HG02973 (cell line): ENCODE results near the gene EHMT2.
"Not testable (repeated sequence)": the region's sequence is repeated elsewhere in the genome, so short reads cannot be mapped to it uniquely, and the experiment has no call there.

Experiments used
- ATAC-seq: cut with Tn5 transposase; IDR thresholded peaks from one replicate; pipeline ENCODE4 v1.9.1; 2021; ENCODE audit warnings: moderate library complexity; ENCODE audit not compliant: unreplicated experiment

EHMT2 gene

GRCh38 chr6:31897612-31898382 is at the start of gene EHMT2:
Gene EHMT2, minus strand, starts transcription at chr6:31897698. Its CDS starts 21 bp downstream, at chr6:31897677.
- ATAC-seq: no peak

GRCh38 chr6:31947070-31947675 is 49.7 kb upstream of the EHMT2 start:
- no peak for ATAC-seq

DNA sequence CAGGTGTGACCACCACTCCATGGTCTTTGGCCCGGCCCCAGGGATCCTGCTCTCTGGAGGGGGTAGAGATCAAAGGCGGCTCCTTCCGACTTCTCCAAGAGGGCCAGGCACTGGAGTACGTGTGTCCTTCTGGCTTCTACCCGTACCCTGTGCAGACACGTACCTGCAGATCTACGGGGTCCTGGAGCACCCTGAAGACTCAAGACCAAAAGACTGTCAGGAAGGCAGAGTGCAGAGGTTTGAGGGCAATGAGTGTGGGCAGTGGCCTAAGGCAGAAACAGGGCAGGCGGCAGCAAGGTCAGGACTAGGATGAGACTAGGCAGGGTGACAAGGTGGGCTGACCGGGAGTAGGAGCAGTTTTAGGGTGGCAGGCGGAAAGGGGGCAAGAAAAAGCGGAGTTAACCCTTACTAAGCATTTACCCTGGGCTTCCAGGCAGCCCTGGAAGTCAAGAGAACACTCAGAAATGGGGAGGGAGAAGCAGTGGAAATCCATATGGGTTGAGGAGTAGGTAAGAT is 48.9 kb upstream of the EHMT2 start:
- no peak for ATAC-seq

- ATAC-seq: no peak
These were observed 48.2 kb upstream of the EHMT2 start, which contains the start of gene CFB for GRCh38 chr6:31945507-31946369. Gene CFB, plus strand, starts transcription at chr6:31946095. Its CDS starts 127 bp downstream, at chr6:31946222.

DNA sequence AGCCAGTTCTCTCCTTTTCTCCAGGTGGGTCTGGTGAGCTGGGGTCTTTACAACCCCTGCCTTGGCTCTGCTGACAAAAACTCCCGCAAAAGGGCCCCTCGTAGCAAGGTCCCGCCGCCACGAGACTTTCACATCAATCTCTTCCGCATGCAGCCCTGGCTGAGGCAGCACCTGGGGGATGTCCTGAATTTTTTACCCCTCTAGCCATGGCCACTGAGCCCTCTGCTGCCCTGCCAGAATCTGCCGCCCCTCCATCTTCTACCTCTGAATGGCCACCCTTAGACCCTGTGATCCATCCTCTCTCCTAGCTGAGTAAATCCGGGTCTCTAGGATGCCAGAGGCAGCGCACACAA is 47.6 kb upstream of the EHMT2 start:
- ATAC-seq: no peak

DNA sequence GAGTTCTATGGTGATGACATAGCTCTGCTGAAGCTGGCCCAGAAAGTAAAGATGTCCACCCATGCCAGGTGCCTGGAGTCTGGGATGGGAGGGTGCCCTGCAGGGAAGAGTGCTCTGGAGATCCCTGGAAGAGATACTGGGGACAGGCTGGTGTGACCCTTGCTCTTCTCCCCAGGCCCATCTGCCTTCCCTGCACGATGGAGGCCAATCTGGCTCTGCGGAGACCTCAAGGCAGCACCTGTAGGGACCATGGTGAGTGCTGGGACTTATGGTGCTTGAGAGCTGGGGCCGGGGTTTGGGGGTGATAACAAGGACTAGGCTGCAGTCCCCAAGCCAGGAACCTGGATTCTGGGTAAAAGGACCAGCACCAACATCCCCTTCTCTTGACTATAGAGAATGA is 46.2 kb upstream of the EHMT2 start:
- ATAC-seq: no peak

DNA sequence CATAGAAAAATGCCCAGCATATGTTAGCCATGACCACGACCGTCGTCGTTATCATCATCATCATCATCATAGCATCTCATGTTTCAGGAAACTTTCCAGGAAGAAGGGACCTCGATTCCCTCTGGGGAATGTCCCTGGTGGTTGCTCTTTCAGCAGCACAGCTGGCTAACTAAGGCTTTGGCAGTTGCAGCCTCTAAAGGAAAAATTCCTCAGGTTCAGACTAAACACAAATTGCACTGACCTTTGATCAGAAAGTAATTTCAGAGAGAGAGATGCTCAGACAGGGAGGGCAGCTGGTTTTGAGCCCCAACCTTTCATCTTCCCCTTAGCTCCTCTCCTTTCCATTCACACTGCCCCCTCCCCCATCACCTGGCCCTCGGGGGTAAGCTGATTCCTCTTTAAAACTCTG is 42.8 kb upstream of the EHMT2 start:
- no peak for ATAC-seq

- ATAC-seq: no peak
These were observed 38.3 kb upstream of the EHMT2 start for GRCh38 chr6:31935823-31936222.

DNA sequence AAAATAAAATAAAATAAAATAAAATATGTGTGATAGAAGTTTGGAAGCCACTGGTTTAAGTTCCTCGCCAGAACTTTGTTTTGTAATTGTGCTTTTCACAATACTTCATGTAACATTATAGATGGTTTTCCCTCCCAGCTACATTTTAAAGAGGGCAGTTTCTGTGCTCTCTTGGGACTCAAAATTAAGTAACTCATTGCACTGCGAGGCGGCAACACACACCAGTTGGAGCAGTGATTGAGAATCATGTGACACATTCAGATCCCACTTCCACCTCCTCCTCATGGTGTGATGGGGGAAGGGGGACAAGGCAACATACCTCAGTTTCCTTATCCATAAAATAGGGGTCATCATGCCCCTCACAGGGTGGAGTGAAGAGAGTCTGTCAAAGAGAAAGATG is 37.5 kb upstream of the EHMT2 start:
- no peak for ATAC-seq

GRCh38 chr6:31933537-31933936 is 36.0 kb upstream of the EHMT2 start:
- no peak for ATAC-seq

DNA sequence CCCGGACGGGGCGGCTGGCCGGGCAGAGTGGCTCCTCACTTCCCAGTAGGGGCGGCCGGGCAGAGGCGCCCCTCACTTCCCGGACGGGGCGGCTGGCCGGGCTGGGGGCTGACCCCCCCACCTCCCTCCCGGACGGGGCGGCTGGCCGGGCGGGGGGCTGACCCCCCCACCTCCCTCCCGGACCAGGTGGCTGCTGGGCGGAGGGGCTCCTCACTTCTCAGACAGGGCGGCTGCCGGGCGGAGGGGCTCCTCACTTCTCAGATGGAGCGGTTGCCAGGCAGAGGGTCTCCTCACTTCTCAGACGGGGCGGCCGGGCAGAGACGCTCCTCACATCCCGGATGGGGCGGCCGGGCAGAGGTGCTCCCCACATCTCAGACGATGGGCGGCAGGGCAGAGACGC is 34.6 kb upstream of the EHMT2 start:
- not testable (repeated sequence) for ATAC-seq

DNA sequence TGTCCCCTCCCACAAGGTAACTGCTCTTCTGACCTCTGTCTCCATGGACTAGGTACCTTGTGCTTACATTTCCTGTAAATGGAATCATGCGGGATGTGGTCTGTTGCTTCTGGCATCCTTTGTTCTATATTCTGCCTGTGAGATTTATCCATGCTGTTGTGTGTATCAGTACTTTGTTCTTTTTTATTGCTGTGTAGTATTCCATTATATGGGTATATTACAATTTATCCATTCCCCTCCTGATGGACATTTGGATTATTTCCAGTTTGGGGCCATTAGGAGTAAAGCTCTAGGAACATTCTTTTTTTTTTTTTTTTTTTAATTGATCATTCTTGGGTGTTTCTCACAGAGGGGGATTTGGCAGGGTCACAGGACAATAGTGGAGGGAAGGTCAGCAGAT is 33.5 kb upstream of the EHMT2 start:
- no peak for ATAC-seq

- ATAC-seq: no peak
These were observed 31.1 kb upstream of the EHMT2 start for GRCh38 chr6:31928672-31928939.

DNA sequence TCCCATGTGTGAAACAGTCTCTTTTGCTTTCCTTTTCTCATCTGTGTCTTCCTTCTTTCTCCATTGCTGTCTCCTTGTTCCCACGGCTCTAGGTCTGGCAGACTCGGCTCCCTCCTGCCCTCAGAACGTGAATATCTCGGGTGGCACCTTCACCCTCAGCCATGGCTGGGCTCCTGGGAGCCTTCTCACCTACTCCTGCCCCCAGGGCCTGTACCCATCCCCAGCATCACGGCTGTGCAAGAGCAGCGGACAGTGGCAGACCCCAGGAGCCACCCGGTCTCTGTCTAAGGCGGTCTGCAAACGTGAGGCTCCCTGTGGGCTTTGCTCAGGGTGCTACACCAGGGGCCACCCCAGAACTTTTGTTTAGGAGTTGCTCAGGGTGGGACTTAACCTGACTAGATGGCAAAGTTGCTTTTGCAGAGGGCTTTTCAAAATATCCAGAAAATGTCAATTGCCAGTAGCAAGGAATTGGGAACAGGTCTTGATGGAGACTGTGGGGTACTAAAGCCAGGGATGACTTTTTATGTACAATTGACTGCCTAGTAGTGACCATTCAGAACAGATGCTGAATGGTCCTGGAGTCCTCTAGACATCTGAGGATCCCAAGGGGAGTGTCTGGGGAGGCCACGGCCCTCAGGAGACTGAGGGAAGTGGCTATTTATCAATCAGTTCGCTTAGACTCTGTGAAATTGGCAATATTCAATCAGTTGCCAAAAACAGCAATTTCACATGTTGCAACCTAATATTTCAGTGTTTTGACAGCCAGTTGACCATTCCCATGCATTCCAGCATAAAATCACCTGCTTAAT is 30.6 kb upstream of the EHMT2 start:
- ATAC-seq: no peak

DNA sequence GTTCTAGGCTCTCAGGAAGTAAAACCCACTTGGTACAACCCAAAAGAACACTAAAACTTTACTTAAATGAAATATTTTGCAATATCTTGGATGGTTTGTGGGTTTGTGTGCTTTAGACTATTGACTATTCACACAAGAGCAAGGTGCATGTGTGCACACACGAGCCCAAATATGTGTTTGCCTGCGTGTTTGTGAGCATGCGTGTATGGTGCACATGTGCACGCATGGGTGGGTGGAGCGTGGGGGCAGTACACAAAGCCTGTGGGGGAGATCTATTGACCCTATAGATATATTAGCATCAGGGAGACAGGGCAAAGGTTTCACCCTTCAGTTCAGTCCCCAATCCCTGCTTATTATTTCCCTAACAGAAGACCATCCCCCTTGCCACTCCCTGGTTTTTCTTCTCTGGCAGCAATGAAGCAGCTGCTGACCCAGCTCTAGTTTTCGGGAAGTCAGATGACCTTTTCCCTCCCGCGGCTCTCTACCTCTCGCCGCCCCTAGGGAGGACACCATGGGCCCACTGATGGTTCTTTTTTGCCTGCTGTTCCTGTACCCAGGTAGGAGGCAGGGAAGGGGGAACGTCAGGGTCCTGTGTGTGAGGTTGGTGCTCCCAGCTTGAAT is 29.9 kb upstream of the EHMT2 start, which contains the start of gene C2:
C2 (plus strand) TSS at position 476 of the 621 bp plus-strand sequence; CDS start at position 512, 36 bp downstream.
- no peak for ATAC-seq

GRCh38 chr6:31922942-31923341 is 25.4 kb upstream of the EHMT2 start:
- no peak for ATAC-seq

- no peak for ATAC-seq
These were observed 23.3 kb upstream of the EHMT2 start for GRCh38 chr6:31920811-31921210.

GRCh38 chr6:31919624-31920303 is 22.3 kb upstream of the EHMT2 start:
- no peak for ATAC-seq

- ATAC-seq: no peak
These were observed 20.7 kb upstream of the EHMT2 start for GRCh38 chr6:31918069-31918720.
